Retina (tissue), 1 donor: ENCODE data around the gene CCDC74A.
"Not testable (repeated sequence)": the region's sequence is repeated elsewhere in the genome, so short reads cannot be mapped to it uniquely, and the experiment has no call there.

Experiments
- DNase-seq: peaks from one replicate; pipeline ENCODE4 v3.0.0-alpha.2; 2016

The CCDC74A gene

DNA sequence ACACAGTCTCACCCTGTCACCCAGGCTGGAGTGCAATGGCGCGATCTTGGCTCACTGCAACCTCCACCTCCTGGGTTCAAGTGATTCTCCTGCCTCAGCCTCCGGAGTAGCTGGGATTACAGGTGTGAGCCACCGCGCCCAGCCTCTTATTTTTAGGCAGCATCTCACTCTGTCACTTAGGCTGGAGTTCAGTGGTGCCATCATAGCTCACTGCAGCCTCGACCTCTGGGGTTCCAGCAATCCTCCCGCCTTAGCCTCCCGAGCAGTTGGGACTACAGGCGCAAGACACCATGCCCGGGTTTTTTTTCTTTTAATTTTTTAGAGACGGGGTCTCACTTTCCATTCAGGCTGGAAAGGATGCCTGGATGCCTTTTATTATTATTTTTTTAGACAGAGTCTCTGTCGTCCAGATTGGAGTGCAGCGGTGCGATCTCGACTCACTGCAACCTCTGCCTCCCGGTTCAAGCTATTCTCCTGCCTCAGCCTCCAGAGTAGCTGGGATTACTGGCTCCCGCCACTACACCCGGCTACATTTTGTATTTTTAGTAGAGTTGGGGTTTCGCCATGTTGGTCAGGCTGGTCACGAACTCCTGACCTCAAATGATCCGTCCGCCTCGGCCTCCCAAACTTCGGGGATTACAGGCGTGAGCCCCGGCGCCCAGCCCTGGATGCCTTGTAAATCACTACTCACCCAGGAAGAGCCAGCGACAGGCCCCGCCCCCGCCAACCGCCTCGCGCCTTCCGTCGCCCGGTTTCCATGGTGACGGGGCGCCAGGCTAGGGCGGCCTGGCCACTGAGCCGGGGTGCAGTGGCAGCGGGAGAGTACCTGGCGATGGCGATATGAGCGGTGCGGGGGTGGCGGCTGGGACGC lies at the start of gene CCDC74A:
TSS of gene CCDC74A (plus strand) at position 758 of the 871 bp plus-strand sequence. CDS start at position 841, 83 bp downstream.
- peak; percentile 82 for DNase-seq

DNA sequence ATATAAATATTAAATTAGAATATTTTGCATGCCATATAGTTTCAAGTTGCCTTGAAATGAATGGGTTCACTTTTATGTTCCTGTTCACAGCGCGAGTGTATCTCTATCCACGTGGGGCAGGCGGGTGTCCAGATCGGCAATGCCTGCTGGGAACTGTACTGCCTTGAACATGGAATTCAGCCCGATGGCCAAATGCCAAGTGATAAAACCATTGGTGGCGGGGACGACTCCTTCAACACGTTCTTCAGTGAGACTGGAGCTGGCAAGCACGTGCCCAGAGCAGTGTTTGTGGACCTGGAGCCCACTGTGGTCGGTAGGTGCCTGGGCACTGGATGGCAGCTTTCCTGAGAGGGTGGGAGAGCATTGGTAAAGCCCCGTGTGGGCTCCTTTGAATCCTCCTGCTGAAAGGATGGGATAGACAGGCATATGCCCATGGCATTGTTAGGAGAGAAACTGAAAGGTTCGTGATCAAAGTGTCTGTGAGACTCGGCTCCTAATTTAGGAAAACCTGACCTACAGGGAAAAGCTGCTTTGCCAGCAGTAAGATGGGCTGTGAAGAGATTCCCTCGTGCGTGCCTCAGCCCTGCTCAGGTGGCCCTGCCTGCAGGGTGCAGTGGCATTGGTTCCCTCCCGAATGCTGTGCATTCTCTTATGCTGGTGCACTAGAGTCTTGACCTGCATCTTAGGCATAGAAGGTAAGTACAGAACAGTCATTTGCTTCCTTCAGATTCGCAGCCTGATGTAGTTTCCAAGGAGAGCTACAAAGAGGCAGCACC lies 49.4 kb upstream of the CCDC74A start:
- not testable (repeated sequence) for DNase-seq

DNA sequence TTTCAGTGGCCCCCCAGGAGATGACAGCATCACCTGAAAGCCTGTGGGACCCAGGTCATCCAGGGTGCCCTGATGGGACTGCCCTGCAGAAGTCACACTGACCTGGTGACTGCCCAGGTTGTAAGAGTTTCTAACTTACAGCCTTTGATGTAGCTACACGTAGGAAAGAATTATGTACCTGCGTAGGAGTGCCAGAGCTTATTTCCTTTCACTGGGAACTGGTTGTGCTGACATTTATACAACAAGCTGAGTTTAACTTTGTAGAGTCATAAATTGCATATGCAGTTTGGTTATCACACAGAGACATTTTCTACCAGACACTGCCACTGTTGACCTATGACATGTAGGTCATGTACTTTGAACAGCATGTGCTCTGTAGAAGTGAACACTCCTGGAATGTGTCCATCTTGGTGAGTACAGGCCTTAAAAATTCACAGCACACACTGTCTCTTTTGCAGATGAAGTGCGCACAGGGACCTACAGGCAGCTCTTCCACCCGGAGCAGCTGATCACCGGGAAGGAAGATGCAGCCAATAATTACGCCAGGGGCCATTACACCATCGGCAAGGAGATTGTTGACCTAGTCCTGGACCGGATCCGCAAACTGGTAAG lies 48.7 kb upstream of the CCDC74A start:
- DNase-seq: not testable (repeated sequence)

DNA sequence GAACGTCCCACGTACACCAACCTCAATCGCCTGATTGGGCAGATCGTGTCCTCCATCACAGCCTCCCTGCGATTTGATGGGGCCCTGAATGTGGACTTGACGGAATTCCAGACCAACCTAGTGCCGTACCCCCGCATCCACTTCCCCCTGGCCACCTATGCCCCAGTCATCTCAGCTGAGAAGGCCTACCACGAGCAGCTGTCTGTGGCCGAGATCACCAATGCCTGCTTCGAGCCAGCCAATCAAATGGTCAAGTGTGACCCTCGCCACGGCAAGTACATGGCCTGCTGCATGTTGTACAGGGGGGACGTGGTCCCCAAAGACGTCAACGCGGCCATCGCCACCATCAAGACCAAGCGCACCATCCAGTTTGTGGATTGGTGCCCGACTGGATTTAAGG lies 47.3 kb upstream of the CCDC74A start:
- DNase-seq: not testable (repeated sequence)

DNA sequence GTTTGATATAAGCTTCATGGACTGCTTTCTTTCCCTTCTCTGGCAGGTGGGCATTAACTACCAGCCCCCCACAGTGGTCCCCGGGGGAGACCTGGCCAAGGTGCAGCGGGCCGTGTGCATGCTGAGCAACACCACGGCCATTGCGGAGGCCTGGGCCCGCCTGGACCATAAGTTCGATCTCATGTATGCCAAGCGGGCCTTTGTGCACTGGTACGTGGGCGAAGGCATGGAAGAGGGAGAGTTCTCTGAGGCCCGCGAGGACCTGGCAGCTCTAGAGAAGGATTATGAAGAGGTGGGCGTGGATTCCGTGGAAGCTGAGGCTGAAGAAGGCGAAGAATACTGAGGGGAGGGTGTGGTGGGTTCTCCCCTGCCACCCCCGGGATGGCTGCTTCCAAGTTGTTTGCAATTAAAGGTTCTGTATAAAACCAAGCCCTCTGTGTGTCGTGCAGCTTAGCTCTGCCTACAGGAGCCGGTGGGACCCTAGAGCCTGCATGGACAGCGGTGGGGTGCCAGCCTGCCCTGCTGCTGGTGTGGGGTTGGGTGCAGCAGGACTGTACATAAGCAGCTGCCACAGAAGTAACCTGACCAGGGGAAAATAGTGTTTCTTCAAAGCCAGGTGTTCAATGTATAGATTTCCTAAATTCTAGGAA lies 45.1 kb upstream of the CCDC74A start:
- not testable (repeated sequence) for DNase-seq

DNA sequence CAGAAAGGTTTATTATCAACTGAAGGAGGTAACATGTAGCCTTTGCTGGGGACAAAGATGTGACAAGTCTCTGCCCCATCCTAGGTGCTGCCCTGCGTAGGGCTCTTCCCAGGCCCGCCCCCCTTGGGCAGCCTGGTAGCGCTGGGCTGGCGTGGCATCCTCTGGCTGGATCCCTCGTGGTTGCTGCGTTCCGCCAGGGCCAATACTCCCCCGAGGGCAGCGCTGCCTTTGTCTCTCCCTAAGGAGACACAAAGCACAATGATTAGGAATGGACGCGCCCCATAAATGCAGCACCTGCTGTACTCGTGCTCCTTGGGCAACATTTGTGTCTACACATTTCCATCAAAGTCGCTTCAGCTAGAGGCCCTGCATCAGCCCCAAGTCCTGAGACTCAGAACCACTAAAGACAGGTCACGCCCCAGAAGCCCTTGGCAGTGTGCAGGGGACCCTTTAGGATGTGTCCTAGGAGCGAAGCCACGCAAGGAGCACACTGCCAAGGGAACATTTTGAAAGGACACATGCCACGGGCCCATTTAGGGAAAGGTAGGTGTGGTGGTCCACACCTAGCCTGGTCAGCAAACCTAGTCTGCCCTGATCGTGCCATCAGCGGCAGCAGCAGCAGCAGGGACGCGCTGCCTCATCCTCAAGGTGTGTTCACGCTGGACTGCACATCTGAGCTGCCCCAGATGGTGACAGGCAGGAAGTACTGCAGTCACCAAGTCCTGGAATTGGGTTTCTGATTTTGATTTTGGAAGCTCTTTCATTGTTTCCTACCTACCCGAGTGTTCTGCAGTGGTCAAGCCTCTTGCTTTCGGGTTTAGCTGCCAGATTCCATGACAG lies 43.5 kb upstream of the CCDC74A start:
- DNase-seq: not testable (repeated sequence)

DNA sequence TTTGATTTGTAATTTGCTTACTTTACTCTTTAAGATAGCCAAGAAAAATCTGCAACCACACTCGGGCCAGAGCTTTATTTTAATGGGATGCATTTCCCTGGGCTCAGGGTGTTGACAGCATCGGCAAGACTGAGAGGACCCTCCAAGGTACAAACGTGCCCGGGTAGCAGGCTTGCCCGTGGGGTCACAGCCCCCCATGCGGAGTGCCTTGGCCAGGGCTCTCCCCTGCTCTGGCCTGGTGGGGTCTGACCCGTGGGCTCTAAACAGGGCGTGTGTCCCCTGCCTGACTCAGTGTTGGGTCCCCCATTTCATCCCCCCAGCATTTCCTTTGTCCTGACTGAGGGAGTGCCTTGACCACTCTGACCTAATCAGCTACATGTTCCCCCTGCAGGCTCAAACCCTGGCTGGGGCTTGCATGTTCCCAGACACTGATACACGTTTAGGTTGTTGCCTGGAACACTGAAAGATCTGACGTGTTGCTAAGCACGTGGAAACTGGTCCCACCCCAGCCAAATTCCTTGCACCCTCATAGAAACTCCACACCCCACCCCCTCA lies 42.7 kb upstream of the CCDC74A start:
- not testable (repeated sequence) for DNase-seq

DNA sequence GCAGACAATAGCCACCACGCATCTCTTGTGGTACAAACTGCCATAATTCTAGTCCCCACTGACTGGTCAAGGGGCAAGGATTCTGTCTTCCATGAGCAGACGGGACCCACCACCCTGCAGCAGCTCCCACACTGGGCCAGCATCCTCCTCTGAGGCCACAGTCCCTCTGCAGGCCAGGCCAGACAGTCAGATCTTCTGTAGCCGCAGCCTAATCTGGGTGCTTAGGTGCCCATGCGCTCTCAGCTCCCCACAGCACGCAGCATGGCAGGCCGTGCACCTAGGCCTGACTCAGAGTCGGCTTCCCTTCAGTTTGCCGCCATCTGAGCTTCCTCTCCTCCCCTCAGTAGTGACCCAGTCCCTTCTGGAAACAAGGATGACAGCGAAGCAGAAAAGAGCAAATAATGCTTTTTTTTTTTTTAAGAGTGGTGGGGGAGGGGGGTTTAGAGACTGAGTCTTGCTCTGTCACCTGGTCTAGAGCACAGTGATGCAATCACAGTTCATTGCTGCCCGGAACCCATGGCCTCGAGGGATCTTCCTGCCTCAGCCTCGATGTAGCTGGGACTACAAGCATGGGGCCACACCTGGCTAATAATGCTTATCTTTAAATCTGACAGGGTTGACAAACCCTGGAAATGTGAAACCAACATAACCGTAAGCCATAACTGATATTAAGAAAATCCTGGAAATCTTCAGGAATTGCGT lies 41.3 kb upstream of the CCDC74A start:
- not testable (repeated sequence) for DNase-seq

DNA sequence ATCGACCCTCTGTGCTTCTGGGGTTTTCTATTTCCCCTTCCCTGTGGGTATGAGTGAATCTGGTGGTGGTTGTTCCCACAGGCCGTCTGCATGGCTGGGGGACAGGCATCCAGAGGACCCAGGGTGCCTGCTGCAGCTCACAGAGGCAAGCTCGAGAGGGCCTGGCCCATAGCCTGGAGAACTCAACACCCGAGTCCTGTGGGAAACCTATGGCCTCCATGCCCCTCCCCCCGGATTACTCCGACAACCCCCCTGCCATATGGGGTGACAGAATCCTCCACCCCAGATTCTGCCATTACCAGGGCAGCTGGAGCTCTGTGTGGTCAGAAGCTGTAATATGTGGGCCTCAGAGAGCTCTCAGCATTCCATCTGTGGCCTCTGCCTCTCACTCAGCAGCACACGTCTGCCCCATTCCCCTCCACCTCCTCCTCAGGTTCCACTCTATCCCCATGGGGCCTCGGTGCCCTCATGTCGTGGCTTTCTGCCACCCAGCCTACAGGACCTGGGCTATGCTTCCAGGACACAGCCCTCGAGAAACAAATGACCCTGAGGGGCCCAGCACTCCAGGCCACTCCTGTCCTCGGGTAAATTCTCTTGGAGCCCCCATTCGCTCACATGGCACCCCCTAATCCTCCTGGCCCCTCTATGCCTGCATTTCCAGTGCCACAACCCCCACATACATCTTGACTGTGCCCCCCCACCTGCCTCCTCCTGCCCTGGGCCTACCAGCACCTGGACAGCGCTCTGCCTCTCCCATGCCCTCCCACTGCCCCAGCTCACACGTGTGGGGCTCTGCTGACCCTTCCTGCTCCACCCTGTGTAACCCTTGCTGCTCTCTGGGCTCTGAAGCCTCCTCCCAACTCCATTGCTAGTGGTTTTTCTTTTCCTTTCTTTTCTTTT lies 39.1 kb upstream of the CCDC74A start:
- no peak for DNase-seq

DNA sequence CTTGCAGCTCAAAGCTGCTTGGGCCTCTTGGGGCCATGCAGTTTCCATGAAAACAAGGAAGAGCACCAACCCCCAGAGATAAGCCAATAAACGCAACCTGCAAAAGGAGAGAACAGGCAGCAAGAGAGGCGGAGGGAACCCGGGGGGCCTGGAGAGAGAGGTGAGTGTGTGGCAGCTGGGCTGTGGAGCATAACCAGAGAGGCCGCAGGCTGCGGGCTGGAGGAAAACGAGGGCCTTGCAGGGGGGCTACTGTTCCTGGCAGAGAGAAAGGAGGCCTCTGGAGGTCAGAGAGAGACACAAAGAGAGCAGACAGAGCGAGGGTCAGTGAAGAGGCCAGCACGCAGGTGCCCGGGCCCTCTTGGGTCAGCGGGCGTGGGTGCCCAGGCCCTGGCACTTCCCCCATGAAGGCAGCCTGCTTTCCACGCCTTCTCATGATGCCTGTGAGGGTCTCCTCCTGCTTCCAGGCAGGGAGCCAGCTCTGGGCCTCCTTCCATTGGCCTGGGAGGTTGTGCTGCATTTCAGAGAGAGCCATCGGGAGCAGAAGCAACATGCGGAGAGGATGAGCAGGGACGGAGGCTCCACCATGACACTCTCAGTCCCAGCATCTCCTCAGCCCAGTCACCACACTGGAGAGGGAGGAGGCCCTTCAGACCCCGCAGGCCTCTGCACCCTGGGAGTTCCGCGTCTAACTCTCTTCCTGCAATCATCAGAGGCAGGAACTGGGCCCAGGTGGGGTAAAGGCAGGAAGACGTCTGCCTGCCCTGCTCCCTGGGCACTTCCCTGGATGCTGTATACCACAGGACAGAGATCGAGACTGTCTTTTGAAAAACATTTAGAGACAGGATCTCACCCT lies 36.8 kb upstream of the CCDC74A start:
- peak; percentile 73 for DNase-seq

DNA sequence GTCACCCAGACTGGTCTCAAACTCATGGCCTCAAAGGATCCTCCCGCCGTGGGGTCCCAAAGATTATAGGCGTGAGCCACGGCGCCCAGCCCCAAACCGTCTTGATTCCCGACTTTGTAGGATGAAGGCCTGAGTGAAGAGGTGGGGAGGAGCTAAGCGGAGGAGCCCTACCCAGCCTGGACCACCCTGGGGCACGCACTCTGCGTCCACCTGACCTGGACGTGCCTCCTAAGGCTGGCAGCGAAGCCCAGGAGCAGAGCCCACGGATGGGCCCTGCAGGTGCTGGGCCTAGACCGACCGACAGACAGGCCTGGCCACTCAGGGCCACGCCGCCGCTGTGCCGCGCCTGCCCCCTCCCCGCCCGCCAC lies 36.2 kb upstream of the CCDC74A start:
- DNase-seq: peak; percentile 65

DNA sequence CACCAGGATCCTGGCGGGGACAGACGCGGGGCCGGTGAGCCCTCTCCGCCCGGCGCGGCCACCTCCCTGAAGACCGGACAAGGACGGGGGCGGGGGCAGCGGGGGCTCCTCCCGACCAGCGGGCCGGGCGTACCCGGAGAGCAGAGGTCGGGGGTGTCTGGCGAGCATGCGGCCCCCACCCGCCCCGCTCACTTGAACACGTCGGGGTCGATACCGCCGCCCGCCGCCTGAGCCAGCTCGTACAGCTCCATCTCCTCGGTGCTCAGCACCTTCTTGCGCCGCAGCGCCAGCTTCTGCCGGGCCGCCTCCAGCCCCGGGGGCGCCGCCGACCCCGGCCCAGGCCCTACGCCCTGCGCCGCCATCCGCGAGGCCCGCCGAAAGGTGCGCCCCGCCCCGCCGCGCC lies 35.7 kb upstream of the CCDC74A start, which contains the start of gene MZT2A:
TSS of gene MZT2A (minus strand) at position 383 of the 403 bp plus-strand sequence. CDS start at position 362, 21 bp downstream.
- DNase-seq: peak; percentile 74

DNA sequence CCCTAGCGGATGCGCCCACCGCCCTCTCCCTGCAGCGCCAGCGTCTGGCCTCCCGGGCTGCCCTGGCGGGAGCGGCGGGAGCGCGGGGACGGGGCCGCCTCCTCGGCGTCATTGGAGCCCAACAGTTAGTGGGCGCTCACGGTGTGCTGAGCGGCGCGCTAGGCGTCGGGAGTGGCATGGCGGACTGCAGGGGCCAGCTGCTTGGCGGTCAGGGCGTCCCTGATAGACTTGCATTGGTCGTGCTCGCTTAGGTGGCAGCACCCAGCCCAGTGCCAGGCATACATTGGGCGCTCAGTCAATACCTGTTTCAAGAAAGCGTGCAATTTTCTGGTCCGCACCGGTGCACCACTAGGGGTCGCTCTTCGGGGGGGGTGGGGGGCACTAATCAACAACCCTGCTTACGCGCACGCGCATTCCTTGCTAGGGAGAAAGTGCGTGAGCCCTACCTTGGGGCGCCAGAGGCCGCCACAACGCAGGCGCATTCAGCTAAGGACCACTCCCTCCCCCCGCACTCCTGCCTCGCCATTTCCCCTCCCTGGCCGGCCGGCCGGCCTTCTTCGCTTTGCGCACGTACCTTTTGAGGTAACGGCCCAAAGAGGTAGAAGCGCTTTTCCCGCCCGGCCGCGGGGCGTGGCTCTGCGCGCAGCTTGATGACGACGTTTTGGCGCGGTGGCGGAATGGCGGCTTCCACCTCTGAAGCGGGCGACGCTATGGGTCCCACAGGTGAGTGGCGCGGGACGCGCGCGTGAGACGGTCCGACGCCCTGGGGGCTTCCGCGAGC lies 35.1 kb upstream of the CCDC74A start:
- peak; percentile 98 for DNase-seq

DNA sequence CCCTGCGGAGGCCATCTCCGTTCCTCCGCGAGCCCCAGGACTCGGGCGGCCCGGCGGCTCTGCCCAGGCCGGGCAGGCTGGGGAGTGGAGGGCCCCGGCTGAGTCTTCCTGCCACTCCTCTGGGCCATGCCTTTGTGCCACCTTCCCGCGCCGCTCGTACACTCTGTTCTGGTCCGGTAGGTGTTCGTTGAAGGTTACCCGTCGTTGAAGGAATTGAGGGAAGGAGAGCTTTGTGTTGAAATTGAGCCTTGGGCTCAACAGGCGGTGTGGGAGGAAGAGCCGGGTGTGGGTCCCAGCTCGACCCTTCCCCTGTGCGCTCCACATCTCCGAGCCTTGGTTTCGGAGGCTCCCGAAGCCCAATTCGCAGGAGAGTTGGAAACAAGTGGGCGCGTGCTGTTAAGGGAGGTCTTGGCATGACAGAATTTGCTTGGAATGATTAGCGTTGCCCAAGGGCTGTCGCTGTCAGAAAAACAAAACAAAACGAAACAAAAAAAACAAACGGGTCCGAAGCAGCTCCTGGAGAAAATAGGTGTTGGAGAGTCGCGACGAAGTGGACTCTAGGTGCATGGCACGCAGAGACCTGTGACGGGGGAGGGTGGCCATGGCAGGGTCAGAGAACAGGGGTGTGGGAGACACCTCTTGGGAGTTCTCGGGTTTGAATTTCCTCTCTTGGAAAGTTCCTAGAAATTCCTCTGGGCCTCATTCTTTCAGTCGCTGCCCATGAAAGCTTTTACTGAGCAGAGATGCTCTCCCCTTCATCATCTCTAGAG lies 34.3 kb upstream of the CCDC74A start:
- no peak for DNase-seq

DNA sequence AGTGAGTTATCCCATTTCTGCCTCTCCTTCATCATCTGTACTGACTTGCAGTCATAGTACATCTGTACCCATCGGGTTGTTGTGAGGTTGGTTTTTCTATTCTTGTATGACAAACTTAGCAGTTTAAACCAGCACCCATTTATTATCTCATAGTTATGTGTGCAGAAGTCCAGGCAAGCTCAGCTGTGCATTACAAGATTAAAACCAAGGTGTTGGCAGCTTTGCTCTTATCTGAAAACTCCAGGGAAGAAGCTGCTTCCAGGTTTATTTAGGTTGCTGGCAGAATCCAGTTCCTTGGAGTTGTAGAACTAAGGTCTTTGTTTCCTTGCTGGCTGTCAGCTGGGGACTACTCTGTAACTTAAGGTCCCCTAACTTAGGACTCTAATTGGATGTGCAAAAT lies 32.2 kb upstream of the CCDC74A start:
- DNase-seq: not testable (repeated sequence)

DNA sequence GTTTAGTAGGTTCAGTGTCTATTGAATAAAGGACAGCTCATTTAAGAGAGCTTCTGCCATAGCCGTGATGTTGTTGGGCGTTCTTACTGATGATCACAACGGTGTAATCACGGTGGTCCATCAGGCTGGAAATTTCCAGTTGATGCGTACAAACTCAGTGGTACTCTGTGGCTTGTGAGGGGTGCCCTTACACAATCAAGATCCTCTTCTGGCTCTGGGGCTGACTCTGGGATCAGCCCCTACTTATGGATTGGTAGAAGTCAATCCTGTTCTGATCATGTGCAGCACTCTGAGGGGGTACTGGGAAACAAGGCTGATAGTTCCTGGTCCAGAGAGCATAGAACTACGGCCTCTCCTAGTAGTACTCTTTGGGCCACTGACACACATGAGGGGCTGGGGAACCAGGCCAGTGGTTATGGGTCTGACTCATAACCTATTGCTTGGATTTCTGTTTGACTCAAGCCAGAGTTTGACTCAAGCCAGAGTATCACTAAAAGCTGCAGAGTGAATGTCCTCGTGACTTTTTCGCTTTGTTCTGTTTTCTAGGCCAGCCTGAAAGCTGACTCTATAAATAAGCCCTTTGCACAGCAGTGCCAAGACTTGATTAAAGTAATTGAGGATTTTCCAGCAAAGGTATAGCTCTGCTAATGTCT lies 29.2 kb upstream of the CCDC74A start:
- not testable (repeated sequence) for DNase-seq
